Spleen (tissue), 7 donors: Measurements from ENCODE around the gene RPA3.

Experiments used
- POLR2A ChIP-seq, 3 donors: fragments of 450-650 bp; IDR thresholded peaks; one replicate each; pipeline ENCODE4 v1.5.1; 2017; ENCODE audit warnings: antibody characterized with exemption in 3 of 3, mild to moderate bottlenecking in 1 of 3
- TF ChIP-seq, protein P1 (sequence below), 11 experiments: fragments of 200-600 bp in 7 of 11; fragments of 450-650 bp in 4 of 11; sonication (generic) in 4 of 11; IDR thresholded peaks in 8 of 11; conservative IDR thresholded peaks in 3 of 11; 1 replicate in 7 of 11; 2 replicates in 4 of 11; pipeline versions ENCODE4 v1.4.0 to v1.8.0; 2016 to 2021; ENCODE audit warnings: antibody characterized with exemption in 11 of 11, inconsistent platforms in 4 of 11, mild to moderate bottlenecking in 1 of 11
- donor health status: DM: no; HTN: no; CAD: no; lungs with moderate emphysema.
- donor health status: DM: no; HTN: no; CAD: no.
- donor health status: DM: no; HTN: no; CAD: no.

DNA sequence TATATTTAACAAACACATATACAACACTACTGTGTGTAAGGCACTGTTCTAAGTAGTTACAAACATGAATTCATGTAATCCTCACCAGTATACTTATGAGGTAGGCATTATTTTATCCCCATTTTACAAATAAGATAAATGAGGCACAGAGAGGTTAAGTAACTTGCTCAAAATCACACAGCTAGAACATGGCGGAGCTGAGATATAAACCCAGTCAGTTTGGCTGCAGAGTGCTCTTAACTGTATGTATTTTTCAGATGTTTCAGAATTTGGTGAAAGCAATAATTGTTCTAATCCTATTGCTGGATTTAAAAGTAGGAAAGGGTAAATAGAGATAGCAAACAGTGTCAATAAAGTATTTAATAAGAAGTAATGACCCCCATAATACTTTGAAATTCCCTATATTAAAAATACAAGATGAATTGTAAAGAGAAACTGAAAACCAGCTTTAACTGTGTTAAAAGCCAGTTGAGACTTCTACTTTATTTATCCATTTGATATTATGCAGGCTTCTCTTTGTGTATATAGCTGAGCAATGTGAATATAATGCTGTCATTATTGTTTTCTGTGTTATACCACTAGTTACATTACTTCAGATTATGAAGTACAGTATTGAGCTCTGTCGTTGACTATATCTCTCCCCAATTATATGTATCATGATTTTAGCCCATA is 32.3 kb upstream of the RPA3 start:
- no peak for TF ChIP-seq POLR2A (IDR thresholded peaks at IDR 0.05)
- TF ChIP-seq, protein P1, sequence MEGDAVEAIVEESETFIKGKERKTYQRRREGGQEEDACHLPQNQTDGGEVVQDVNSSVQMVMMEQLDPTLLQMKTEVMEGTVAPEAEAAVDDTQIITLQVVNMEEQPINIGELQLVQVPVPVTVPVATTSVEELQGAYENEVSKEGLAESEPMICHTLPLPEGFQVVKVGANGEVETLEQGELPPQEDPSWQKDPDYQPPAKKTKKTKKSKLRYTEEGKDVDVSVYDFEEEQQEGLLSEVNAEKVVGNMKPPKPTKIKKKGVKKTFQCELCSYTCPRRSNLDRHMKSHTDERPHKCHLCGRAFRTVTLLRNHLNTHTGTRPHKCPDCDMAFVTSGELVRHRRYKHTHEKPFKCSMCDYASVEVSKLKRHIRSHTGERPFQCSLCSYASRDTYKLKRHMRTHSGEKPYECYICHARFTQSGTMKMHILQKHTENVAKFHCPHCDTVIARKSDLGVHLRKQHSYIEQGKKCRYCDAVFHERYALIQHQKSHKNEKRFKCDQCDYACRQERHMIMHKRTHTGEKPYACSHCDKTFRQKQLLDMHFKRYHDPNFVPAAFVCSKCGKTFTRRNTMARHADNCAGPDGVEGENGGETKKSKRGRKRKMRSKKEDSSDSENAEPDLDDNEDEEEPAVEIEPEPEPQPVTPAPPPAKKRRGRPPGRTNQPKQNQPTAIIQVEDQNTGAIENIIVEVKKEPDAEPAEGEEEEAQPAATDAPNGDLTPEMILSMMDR (IDR thresholded peaks at IDR 0.05 in 8 of 11, conservative IDR thresholded peaks at IDR 0.05 in 3 of 11): no peak
